ENCODE results near the gene RGS17.
A peak's percentile ranks its signal among the peaks of the same experiment; 100 is the strongest.
"Not testable (repeated sequence)": the region's sequence is repeated elsewhere in the genome, so short reads cannot be mapped to it uniquely, and the experiment has no call there.

RGS17 gene

GRCh38 chr6:152981989-152982903 is 148.8 kb downstream of the RGS17 start:
- no peak for DNase-seq

GRCh38 chr6:152981219-152981618 is 149.9 kb downstream of the RGS17 start:
- no peak for DNase-seq

- no peak for DNase-seq
Measured at GRCh38 chr6:152980656-152981055, 150.4 kb downstream of the RGS17 start.

- DNase-seq, result no peak
Measured at GRCh38 chr6:152979116-152979515, 152.0 kb downstream of the RGS17 start.

- DNase-seq, result no peak
Measured at GRCh38 chr6:152978058-152978457, 153.0 kb downstream of the RGS17 start.

GRCh38 chr6:152977556-152977955 is 153.5 kb downstream of the RGS17 start:
- DNase-seq, result no peak

GRCh38 chr6:152976749-152977148 is 154.3 kb downstream of the RGS17 start:
- DNase-seq, result no peak

- peak; percentile 50 for DNase-seq
Measured at GRCh38 chr6:152975204-152975915, 155.7 kb downstream of the RGS17 start.

GRCh38 chr6:152973916-152974315 is 157.2 kb downstream of the RGS17 start:
- no peak for DNase-seq

GRCh38 chr6:152969688-152970418 is 161.2 kb downstream of the RGS17 start:
- no peak for DNase-seq

GRCh38 chr6:152966168-152966894 is 164.8 kb downstream of the RGS17 start:
- DNase-seq, result not testable (repeated sequence)

- no peak for DNase-seq
Measured at GRCh38 chr6:152959333-152959732, 171.7 kb downstream of the RGS17 start.

- no peak for DNase-seq
Measured at GRCh38 chr6:152957796-152958195, 173.3 kb downstream of the RGS17 start.

All from CD4-positive, alpha-beta T cell treated with Interleukin-12 subunit alpha and Interleukin-12 subunit beta, for 1 hour (primary cell).